Trophoblast cell (in vitro differentiated cells and primary cell): Measurements from ENCODE around the gene ZPBP.

Experiments
- DNase-seq, 2 donors: peaks; one replicate each; pipeline ENCODE4 v3.0.0-alpha.2; 2016
- H2AFZ ChIP-seq: 2 replicates; pipeline ENCODE4 v1.6.1; 2013; ENCODE audit warnings: low read length, moderate library complexity, mild to moderate bottlenecking; ENCODE audit not compliant: insufficient read depth, poor library complexity
- H2AK5ac ChIP-seq: 2 replicates; pipeline ENCODE4 v1.6.1; 2013; ENCODE audit warnings: mild to moderate bottlenecking, low read length
- H2BK120ac ChIP-seq: 2 replicates; pipeline ENCODE4 v1.6.1; 2013; ENCODE audit warnings: low read length, mild to moderate bottlenecking, moderate library complexity; ENCODE audit not compliant: insufficient read depth, poor library complexity
- H2BK12ac ChIP-seq: 2 replicates; pipeline ENCODE4 v1.6.1; 2013; ENCODE audit warnings: mild to moderate bottlenecking, low read length, moderate library complexity
- H2BK5ac ChIP-seq: 2 replicates; pipeline ENCODE4 v1.6.1; 2013; ENCODE audit warnings: low read length, low read depth, moderate library complexity, mild to moderate bottlenecking; ENCODE audit not compliant: poor library complexity
- H3K14ac ChIP-seq: 2 replicates; pipeline ENCODE4 v1.6.1; 2013; ENCODE audit warnings: mild to moderate bottlenecking, low read length
- H3K18ac ChIP-seq: 2 replicates; pipeline ENCODE4 v1.6.1; 2013; ENCODE audit warnings: mild to moderate bottlenecking, low read length
- H3K23ac ChIP-seq: 2 replicates; pipeline ENCODE4 v1.6.1; 2013; ENCODE audit warnings: low read length
- H3K27ac ChIP-seq: 2 replicates; pipeline ENCODE4 v1.5.1; 2013; ENCODE audit warnings: low read depth, mild to moderate bottlenecking, inconsistent platforms, low read length, moderate library complexity
- H3K27me3 ChIP-seq: 2 replicates; pipeline ENCODE4 v1.6.1; 2013; ENCODE audit warnings: inconsistent platforms, mild to moderate bottlenecking, low read length, moderate library complexity; ENCODE audit not compliant: insufficient read depth
- H3K36me3 ChIP-seq, 2 experiments: 1 replicate in 1 of 2; 2 replicates in 1 of 2; pipeline ENCODE4 v1.6.1; 2013; ENCODE audit warnings: low read length in 2 of 2, mild to moderate bottlenecking in 2 of 2, moderate library complexity in 1 of 2; ENCODE audit not compliant: insufficient read depth in 2 of 2, control insufficient read depth in 1 of 2
- H3K4ac ChIP-seq: 2 replicates; pipeline ENCODE4 v1.6.1; 2013; ENCODE audit warnings: low read depth, mild to moderate bottlenecking, low read length, moderate library complexity
- H3K4me1 ChIP-seq, 2 experiments: 1 replicate in 1 of 2; 2 replicates in 1 of 2; pipeline ENCODE4 v1.6.1; 2013; ENCODE audit warnings: low read length in 2 of 2, mild to moderate bottlenecking in 2 of 2, moderate library complexity in 1 of 2; ENCODE audit not compliant: insufficient read depth in 2 of 2, control insufficient read depth in 1 of 2
- H3K4me2 ChIP-seq: 2 replicates; pipeline ENCODE4 v1.6.1; 2013; ENCODE audit warnings: inconsistent platforms, mild to moderate bottlenecking, low read length, moderate library complexity
- H3K4me3 ChIP-seq: 2 replicates; pipeline ENCODE4 v1.5.1; 2013; ENCODE audit warnings: mild to moderate bottlenecking, low read depth, low read length, inconsistent platforms
- H3K79me1 ChIP-seq: one replicate; pipeline ENCODE4 v1.6.1; 2013; ENCODE audit warnings: low read length
- H3K79me2 ChIP-seq: 2 replicates; pipeline ENCODE4 v1.6.1; 2013; ENCODE audit warnings: low read length, mild to moderate bottlenecking; ENCODE audit not compliant: control insufficient read depth, insufficient read depth, poor library complexity
- H3K9ac ChIP-seq: 2 replicates; pipeline ENCODE4 v1.6.1; 2013; ENCODE audit warnings: mild to moderate bottlenecking, low read length
- H3K9me3 ChIP-seq: 2 replicates; pipeline ENCODE4 v1.6.1; 2013; ENCODE audit warnings: low read depth, mild to moderate bottlenecking, control low read depth, inconsistent platforms, low read length; ENCODE audit not compliant: insufficient read depth
- H4K12ac ChIP-seq: 2 replicates; pipeline ENCODE4 v1.6.1; 2013; ENCODE audit warnings: low read depth, mild to moderate bottlenecking, low read length, moderate library complexity
- H4K8ac ChIP-seq: 2 replicates; pipeline ENCODE4 v1.6.1; 2013; ENCODE audit warnings: low read depth, mild to moderate bottlenecking, low read length, moderate library complexity
- H4K91ac ChIP-seq: one replicate; pipeline ENCODE4 v1.6.1; 2013; ENCODE audit warnings: low read depth, mild to moderate bottlenecking, low read length, moderate library complexity
- WGBS: extraction: QIAGEN DNeasy Blood & Tissue Kit; methylation state at CpG from one replicate; pipeline ENCODE4 v1.1.7; 2013; ENCODE audit warnings: missing lambda C conversion rate; ENCODE audit not compliant: insufficient read length, insufficient coverage; ENCODE audit errors: extremely low coverage; 5-methylcytosine and 5-hydroxymethylcytosine counted together

The ZPBP gene

DNA sequence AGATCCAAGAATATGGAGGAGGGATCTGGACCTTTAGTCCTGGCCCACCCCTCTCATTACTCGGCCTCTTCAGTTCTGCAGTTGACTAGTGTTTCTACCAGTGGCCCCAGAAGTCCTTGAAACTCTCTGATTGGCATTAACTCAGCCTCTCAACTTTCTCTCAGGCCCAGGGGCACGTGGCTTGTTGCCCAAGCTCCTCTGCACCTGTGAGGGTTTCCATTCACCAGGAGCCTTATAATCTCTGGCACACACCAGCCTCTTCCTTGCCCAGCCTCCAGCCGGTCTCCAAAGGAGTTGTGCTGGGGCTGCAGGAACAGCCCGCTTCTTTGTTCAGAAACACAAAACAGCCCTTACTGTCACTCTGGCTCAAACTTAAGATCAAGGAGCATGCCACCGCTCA, 47.6 kb upstream of the ZPBP start:
- Histone ChIP-seq H2AFZ (no peak overlapping the region), H3K9ac (no peak overlapping the region), H2BK12ac (no peak overlapping the region), H3K23ac (no peak overlapping the region), H3K79me2 (no peaks in the 10 kb centered on the region), H3K36me3 (no peaks in the 10 kb centered on the region), H3K79me1 (no peaks in the 10 kb centered on the region), H2BK5ac (no peak overlapping the region), H3K4me2 (no peak overlapping the region), H3K14ac (no peak overlapping the region), H2BK120ac (no peak overlapping the region), H4K91ac (no peak overlapping the region), H3K18ac (no peak overlapping the region), H3K9me3 (no peaks in the 10 kb centered on the region), H3K4me1 (no peaks in the 10 kb centered on the region), H4K8ac (no peak overlapping the region), H2AK5ac (no peak overlapping the region), H3K4ac (no peak overlapping the region), H3K27me3 (no peaks in the 10 kb centered on the region), H3K4me3 (no peak overlapping the region), H4K12ac (no peak overlapping the region), H3K27ac (no peak overlapping the region)
- no peak for DNase-seq
- WGBS: no CpG with 5 or more reads among the region's 5 CpGs

DNA sequence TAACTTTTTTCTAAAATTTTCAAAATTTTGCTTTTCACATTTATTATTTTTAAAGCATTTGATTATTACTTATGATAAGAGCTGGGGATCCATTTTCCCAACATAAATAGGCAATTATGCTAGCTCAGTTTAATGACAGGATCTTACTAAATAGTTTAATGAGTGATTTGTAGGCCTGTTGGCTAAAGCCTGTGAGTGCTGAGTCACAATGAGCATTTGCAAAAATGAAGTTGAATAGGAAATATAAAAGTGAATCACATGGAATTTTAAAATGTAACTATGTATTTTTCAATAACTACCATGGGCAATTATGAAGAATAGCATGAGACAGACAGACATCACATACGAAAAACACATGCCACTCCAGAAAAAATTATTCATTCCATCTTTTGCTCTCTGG, 45.1 kb upstream of the ZPBP start:
- H3K18ac ChIP-seq: no peak overlapping the region
- no peaks in the 10 kb centered on the region for H3K79me2 ChIP-seq
- H2BK5ac ChIP-seq: no peak overlapping the region
- no peak for DNase-seq
- H4K12ac ChIP-seq: no peak overlapping the region
- no peak overlapping the region for H3K23ac ChIP-seq
- H3K4me2 ChIP-seq: no peak overlapping the region
- no peak overlapping the region for H2BK120ac ChIP-seq
- H3K9ac ChIP-seq: no peak overlapping the region
- no peak overlapping the region for H2BK12ac ChIP-seq
- H3K14ac ChIP-seq: no peak overlapping the region
- no peak overlapping the region for H3K27ac ChIP-seq
- no peaks in the 10 kb centered on the region for H3K27me3 ChIP-seq
- no peaks in the 10 kb centered on the region for H3K36me3 ChIP-seq
- H3K79me1 ChIP-seq: no peaks in the 10 kb centered on the region
- no peak overlapping the region for H3K4me3 ChIP-seq
- no peaks in the 10 kb centered on the region for H3K4me1 ChIP-seq
- no peak overlapping the region for H4K8ac ChIP-seq
- no peak overlapping the region for H2AK5ac ChIP-seq
- no CpG with 5 or more reads among the region's 1 CpG for WGBS
- no peak overlapping the region for H3K4ac ChIP-seq
- no peak overlapping the region for H4K91ac ChIP-seq
- H2AFZ ChIP-seq: no peak overlapping the region
- H3K9me3 ChIP-seq: no peaks in the 10 kb centered on the region

DNA sequence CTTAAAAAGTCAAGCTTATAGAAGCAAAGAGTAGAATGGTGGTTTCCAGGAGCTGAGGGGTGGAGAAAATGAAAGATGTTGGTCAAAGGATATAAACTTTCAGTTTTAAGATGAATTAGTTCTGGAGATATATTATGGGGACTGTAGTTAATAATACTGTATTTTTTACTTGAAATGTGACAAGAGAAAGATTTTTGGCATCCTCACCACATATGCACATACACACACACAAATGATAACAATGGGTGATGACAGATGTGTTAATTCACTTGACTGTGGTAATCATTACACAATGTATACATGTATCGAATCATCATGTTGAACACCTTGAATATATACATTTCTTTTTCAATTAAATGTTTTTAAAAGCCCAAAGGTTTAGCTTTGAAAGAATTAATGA, 32.7 kb upstream of the ZPBP start:
- Histone ChIP-seq H2AK5ac (no peak overlapping the region), H4K91ac (no peak overlapping the region)
- no CpG with 5 or more reads among the region's 1 CpG for WGBS

GRCh38 chr7:50121286-50121685, 28.2 kb upstream of the ZPBP start:
- no peaks in the 10 kb centered on the region for H3K79me2 ChIP-seq
- no peak for DNase-seq
- H2AFZ ChIP-seq: no peak overlapping the region
- no peak overlapping the region for H3K4ac ChIP-seq
- H3K4me3 ChIP-seq: no peak overlapping the region
- H3K4me1 ChIP-seq: no peaks in the 10 kb centered on the region
- no peaks in the 10 kb centered on the region for H3K36me3 ChIP-seq
- no peak overlapping the region for H3K14ac ChIP-seq
- H4K8ac ChIP-seq: no peak overlapping the region
- no peak overlapping the region for H3K4me2 ChIP-seq
- no peak overlapping the region for H2BK12ac ChIP-seq
- no CpG with 5 or more reads among the region's 3 CpGs for WGBS
- H3K18ac ChIP-seq: no peak overlapping the region
- no peaks in the 10 kb centered on the region for H3K27me3 ChIP-seq
- H2AK5ac ChIP-seq: no peak overlapping the region
- H3K9ac ChIP-seq: no peak overlapping the region
- no peak overlapping the region for H4K12ac ChIP-seq
- no peak overlapping the region for H3K27ac ChIP-seq
- no peak overlapping the region for H2BK5ac ChIP-seq
- H2BK120ac ChIP-seq: no peak overlapping the region
- H3K9me3 ChIP-seq: no peaks in the 10 kb centered on the region
- no peak overlapping the region for H3K23ac ChIP-seq
- H3K79me1 ChIP-seq: no peaks in the 10 kb centered on the region
- H4K91ac ChIP-seq: no peak overlapping the region

More for the DNA sequence above, 32.7 kb upstream of the ZPBP start:
- Histone ChIP-seq H3K14ac (no peak overlapping the region), H3K9me3 (no peaks in the 10 kb centered on the region), H3K23ac (no peak overlapping the region), H4K12ac (no peak overlapping the region), H2BK12ac (no peak overlapping the region), H3K4ac (no peak overlapping the region), H4K8ac (no peak overlapping the region), H3K27me3 (no peaks in the 10 kb centered on the region), H3K4me2 (no peak overlapping the region), H3K18ac (no peak overlapping the region), H2AFZ (no peak overlapping the region), H3K9ac (no peak overlapping the region), H3K79me1 (no peaks in the 10 kb centered on the region), H2BK120ac (no peak overlapping the region), H3K79me2 (no peaks in the 10 kb centered on the region), H3K4me1 (no peaks in the 10 kb centered on the region), H2BK5ac (no peak overlapping the region), H3K27ac (no peak overlapping the region), H3K36me3 (no peaks in the 10 kb centered on the region), H3K4me3 (no peak overlapping the region)
- no peak for DNase-seq
